B cell (primary cell): Measurements from ENCODE around the gene ZNF365. TPM values are rescaled to one million over a fixed set of nuclear protein-coding genes. Genes with fewer than 3 reads are reported as not detected.

Experiments
- ATAC-seq: fragments of 200-7000 bp; cut with Tn5 transposase; one replicate; pipeline ENCODE4 v1.10.0; 2021; ENCODE audit warnings: low read depth, mild to moderate bottlenecking, moderate number of reproducible peaks, moderate library complexity
- CTCF ChIA-PET: fragments of 350-600 bp; sonication (Branson Sonifier 250); formaldehyde crosslinking; loops from one replicate; lab custom pipeline; 2021; ENCODE audit warnings: antibody characterized with exemption, inconsistent platforms; lab: Charles Lee
- POLR2A ChIA-PET: fragments of 350-600 bp; sonication (Branson Sonifier 250); formaldehyde crosslinking; loops from one replicate; lab custom pipeline; 2021; ENCODE audit warnings: antibody characterized with exemption; lab: Charles Lee
- DNase-seq: peaks from one replicate; pipeline ENCODE4 v3.0.0; 2013
- H2AFZ ChIP-seq: 2 replicates; pipeline ENCODE4 v1.6.1; 2012; ENCODE audit warnings: mild to moderate bottlenecking, low read depth, low read length; ENCODE audit not compliant: insufficient read depth, poor library complexity, severe bottlenecking
- H3K27ac ChIP-seq, 2 donors: 1 replicate in 1 of 2; 2 replicates in 1 of 2; pipeline ENCODE4 v1.5.1; 2012 to 2013; ENCODE audit warnings: low read length in 2 of 2, mild to moderate bottlenecking in 2 of 2, moderate library complexity in 1 of 2
- H3K27me3 ChIP-seq, 4 experiments: fragments of 200-600 bp in 1 of 4; sonication (generic) in 1 of 4; replicated peaks in 1 of 4; 1 replicate in 2 of 4; 2 replicates in 2 of 4; pipeline versions ENCODE4 v1.6.1 to v1.7.0; 2013 to 2016; ENCODE audit warnings: low read length in 3 of 4, mild to moderate bottlenecking in 2 of 4, mixed read lengths in 1 of 4, moderate library complexity in 1 of 4; ENCODE audit not compliant: insufficient read depth in 4 of 4, control insufficient read depth in 3 of 4; ENCODE audit errors: control extremely low read depth in 1 of 4
- H3K36me3 ChIP-seq, 2 experiments: replicated peaks in 1 of 2; 1 replicate in 1 of 2; 2 replicates in 1 of 2; pipeline versions ENCODE4 v1.6.1 to v1.7.1; 2013; ENCODE audit warnings: low read length in 1 of 2; ENCODE audit not compliant: insufficient read depth in 2 of 2, control insufficient read depth in 1 of 2; ENCODE audit errors: control extremely low read depth in 1 of 2, extremely low read depth in 1 of 2
- H3K4me1 ChIP-seq, 2 donors: fragments of 200-600 bp in 1 of 2; sonication (generic) in 1 of 2; 1 replicate in 1 of 2; 2 replicates in 1 of 2; pipeline versions ENCODE4 v1.5.1 to v1.6.1; 2013 to 2017; ENCODE audit warnings: low read length in 2 of 2; ENCODE audit not compliant: control insufficient read depth in 2 of 2, insufficient read depth in 2 of 2
- H3K4me2 ChIP-seq: replicated peaks from 2 replicates; pipeline ENCODE3; 2012; ENCODE audit warnings: mild to moderate bottlenecking, low read depth, low read length; ENCODE audit not compliant: poor library complexity, severe bottlenecking
- H3K4me3 ChIP-seq, 5 experiments: fragments of 200-600 bp in 1 of 5; sonication (generic) in 1 of 5; 1 replicate in 3 of 5; 2 replicates in 2 of 5; pipeline versions ENCODE4 v1.5.1 to v1.7.0; 2011 to 2016; ENCODE audit warnings: low read length in 4 of 5, mild to moderate bottlenecking in 4 of 5, low read depth in 2 of 5, control low read depth in 1 of 5, moderate library complexity in 1 of 5; ENCODE audit not compliant: insufficient read depth in 1 of 5; ENCODE audit errors: control extremely low read depth in 1 of 5, extremely low read depth in 1 of 5
- H3K79me2 ChIP-seq: fragments of 200-600 bp; sonication (generic); one replicate; pipeline ENCODE4 v1.6.0; 2016; ENCODE audit warnings: low read length; ENCODE audit not compliant: control insufficient read depth, insufficient read depth
- H3K9ac ChIP-seq: fragments of 200-600 bp; sonication (generic); 2 replicates; pipeline ENCODE4 v1.6.1; 2017; ENCODE audit warnings: mild to moderate bottlenecking, low read length, moderate library complexity
- H3K9me3 ChIP-seq, 3 donors: one replicate each; pipeline versions ENCODE4 v1.6.1 to v1.7.1; 2013; ENCODE audit warnings: low read length in 2 of 3; ENCODE audit not compliant: control insufficient read depth in 2 of 3, insufficient read depth in 1 of 3; ENCODE audit errors: control extremely low read depth in 1 of 3
- H4K20me1 ChIP-seq: 2 replicates; pipeline ENCODE4 v1.6.0; 2012; ENCODE audit warnings: mild to moderate bottlenecking, low read length; ENCODE audit not compliant: insufficient read depth, control insufficient read depth, poor library complexity, severe bottlenecking
- H3K27ac Mint-ChIP-seq: one replicate; pipeline ENCODE4 v1.8.0; 2021; ENCODE audit warnings: mixed read lengths
- H3K27me3 Mint-ChIP-seq: one replicate; pipeline ENCODE4 v1.8.0; 2021; ENCODE audit warnings: mixed read lengths
- H3K4me1 Mint-ChIP-seq: one replicate; pipeline ENCODE4 v1.8.0; 2021; ENCODE audit warnings: mixed read lengths
- H3K4me3 Mint-ChIP-seq: one replicate; pipeline ENCODE4 v1.8.0; 2021; ENCODE audit warnings: mixed read lengths
- H3K9me3 Mint-ChIP-seq: one replicate; pipeline ENCODE4 v1.8.0; 2022; ENCODE audit warnings: mixed read lengths; ENCODE audit not compliant: insufficient read depth
- EZH2 ChIP-seq: IDR thresholded peaks from 2 replicates; pipeline ENCODE4 v1.6.1; 2012; ENCODE audit warnings: borderline replicate concordance, low read depth, mild to moderate bottlenecking, moderate library complexity, low read length; ENCODE audit not compliant: insufficient read depth, poor library complexity, severe bottlenecking
- WGBS: methylation state at CpG from one replicate; pipeline ENCODE4 v1.1.5; 2013; ENCODE audit warnings: missing lambda C conversion rate; ENCODE audit not compliant: insufficient coverage; 5-methylcytosine and 5-hydroxymethylcytosine counted together
- intact Hi-C: fragments of 100-400 bp; cut with micrococcal nuclease; formaldehyde crosslinking; loops from one replicate; pipeline ENCODE4 v1.10.0; 2022
- polyA plus RNA-seq: library from polyadenylated mRNA; depleted of rRNA; stranded (reverse); fragments of >200 nt; gene quantifications from 2 replicates; pipeline ENCODE4 v1.2.3, GENCODE V29; 2012
- total RNA-seq, 2 donors: library from RNA; stranded (reverse); fragments of 120-200 nt in 1 of 2; gene quantifications; 1 replicate in 1 of 2; 2 replicates in 1 of 2; pipeline versions ENCODE4 v1.2.3 to v1.2.4, GENCODE V29; 2013 to 2022
- TF ChIP-seq, protein P1 (sequence below): fragments of 200-600 bp; IDR thresholded peaks from one replicate; pipeline ENCODE4 v1.8.0; 2022; ENCODE audit warnings: antibody characterized with exemption, mild to moderate bottlenecking

ZNF365 gene
- total and polyA plus RNA-seq, 2 donors (not counting 1 experiment from before 2014, with no cell fraction given), result 0.06 to 0.34 TPM

DNA sequence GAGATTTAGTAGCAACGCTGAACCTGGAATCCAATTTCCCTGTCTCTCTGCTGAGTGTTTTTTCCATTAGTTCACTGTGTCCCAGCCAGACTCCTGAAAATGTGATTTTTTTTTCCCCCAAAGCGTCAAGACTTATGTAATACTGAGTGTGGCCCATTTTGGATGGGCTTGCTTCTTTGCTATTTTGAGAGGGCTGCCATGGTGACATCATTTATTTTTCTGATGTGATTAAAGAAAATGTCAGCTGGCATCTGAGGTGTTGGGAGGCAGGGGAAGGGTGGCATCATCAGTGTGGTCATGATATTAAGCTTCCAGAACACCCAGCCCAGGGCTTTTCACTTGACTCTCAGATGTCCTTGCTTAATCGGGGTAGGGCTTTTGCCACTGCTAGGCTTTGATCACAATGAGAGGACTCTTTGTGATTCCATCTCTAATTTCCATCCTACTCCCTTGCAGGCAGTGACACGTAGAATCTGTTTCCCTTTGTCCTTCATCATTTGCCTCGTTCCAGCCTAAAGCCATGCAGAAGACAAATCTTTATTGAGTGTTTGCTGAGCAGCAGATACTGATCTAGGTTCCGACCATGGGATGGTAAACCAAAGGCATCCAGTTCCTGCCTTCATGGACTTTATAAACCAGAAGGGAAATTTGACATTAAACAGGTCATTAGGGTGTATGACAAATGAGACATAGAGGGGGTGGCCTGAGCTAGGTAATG, 7.4 kb downstream of the ZNF365 start:
- Histone ChIP-seq H2AFZ (no peak overlapping the region), H4K20me1 (no peaks in the 10 kb centered on the region), H3K4me3 (no peak overlapping the region), H3K27me3 (peaks cover 0 to 5% (median 0%) of the 10 kb centered on the region in 4 experiments), H3K9ac (no peak overlapping the region), H3K4me2 (no peak overlapping the region), H3K79me2 (no peaks in the 10 kb centered on the region), H3K36me3 (no peaks in the 10 kb centered on the region), H3K27ac (no peak overlapping the region), H3K4me1 (no peaks in the 10 kb centered on the region), H3K9me3 (no peaks in the 10 kb centered on the region)
- CTCF ChIA-PET, result no interaction called here
- Mint-ChIP-seq H3K4me1 (no peaks in the 10 kb centered on the region), H3K27me3 (peaks cover 4% of the 10 kb centered on the region), H3K4me3 (no peak overlapping the region), H3K27ac (no peak overlapping the region), H3K9me3 (no peaks in the 10 kb centered on the region)
- TF ChIP-seq EZH2, result no peak
- TF ChIP-seq, protein P1, sequence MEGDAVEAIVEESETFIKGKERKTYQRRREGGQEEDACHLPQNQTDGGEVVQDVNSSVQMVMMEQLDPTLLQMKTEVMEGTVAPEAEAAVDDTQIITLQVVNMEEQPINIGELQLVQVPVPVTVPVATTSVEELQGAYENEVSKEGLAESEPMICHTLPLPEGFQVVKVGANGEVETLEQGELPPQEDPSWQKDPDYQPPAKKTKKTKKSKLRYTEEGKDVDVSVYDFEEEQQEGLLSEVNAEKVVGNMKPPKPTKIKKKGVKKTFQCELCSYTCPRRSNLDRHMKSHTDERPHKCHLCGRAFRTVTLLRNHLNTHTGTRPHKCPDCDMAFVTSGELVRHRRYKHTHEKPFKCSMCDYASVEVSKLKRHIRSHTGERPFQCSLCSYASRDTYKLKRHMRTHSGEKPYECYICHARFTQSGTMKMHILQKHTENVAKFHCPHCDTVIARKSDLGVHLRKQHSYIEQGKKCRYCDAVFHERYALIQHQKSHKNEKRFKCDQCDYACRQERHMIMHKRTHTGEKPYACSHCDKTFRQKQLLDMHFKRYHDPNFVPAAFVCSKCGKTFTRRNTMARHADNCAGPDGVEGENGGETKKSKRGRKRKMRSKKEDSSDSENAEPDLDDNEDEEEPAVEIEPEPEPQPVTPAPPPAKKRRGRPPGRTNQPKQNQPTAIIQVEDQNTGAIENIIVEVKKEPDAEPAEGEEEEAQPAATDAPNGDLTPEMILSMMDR, result no peak
- intact Hi-C loops, result no loop called here
- WGBS, result 90% methylated on average over 6 of the region's 6 CpGs
- POLR2A ChIA-PET, result no interaction called here
- no peak for ATAC-seq
- no peak for DNase-seq

DNA sequence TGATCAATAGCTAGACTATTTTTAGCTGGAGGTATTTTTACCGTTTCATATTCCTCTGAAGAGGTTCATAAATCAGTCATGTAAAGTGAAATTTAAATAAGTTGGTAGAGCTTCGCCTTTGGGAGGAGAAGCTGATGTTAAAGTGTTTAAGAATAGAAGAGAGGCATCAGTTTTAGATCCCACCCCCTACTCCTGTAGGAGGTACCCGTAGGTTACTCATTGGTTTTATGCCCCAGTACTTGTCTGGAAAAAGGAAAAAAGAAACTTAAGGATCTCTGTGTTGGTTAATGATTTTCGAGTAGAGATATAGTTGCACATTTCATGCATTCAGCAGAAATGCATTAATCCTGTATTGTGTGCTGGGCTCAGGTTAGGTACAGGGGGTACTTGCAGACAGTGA, 8.7 kb downstream of the ZNF365 start:
- no peaks in the 10 kb centered on the region for H3K4me1 Mint-ChIP-seq
- CTCF ChIA-PET, result no interaction called here
- TF ChIP-seq, protein P1, result no peak
- no peak for TF ChIP-seq EZH2
- Histone ChIP-seq H3K4me2 (no peak overlapping the region), H3K27me3 (peaks cover 0 to 5% (median 0%) of the 10 kb centered on the region in 4 experiments), H3K4me3 (no peak overlapping the region), H3K9ac (no peak overlapping the region), H3K79me2 (no peaks in the 10 kb centered on the region), H3K27ac (no peak overlapping the region), H3K9me3 (no peaks in the 10 kb centered on the region), H2AFZ (no peak overlapping the region), H4K20me1 (no peaks in the 10 kb centered on the region), H3K4me1 (no peaks in the 10 kb centered on the region), H3K36me3 (no peaks in the 10 kb centered on the region)
- H3K4me3 Mint-ChIP-seq, result no peak overlapping the region
- 89% methylated on average over 1 of the region's 4 CpGs for WGBS
- DNase-seq (no peak), ATAC-seq (no peak)
- H3K27ac Mint-ChIP-seq, result no peak overlapping the region
- intact Hi-C loops, result no loop called here
- POLR2A ChIA-PET, result no interaction called here
- H3K9me3 Mint-ChIP-seq, result no peaks in the 10 kb centered on the region
- peaks cover 4% of the 10 kb centered on the region for H3K27me3 Mint-ChIP-seq
